Parathyroid adenoma (tissue), 2 donors: ENCODE results near the gene PHOX2A.

ENCODE experiments used
- H2AFZ ChIP-seq: fragments of 300-600 bp; sonication (generic); one replicate; pipeline ENCODE4 v1.7.0; 2017; ENCODE audit warnings: antibody characterized with exemption, mild to moderate bottlenecking
- H3K27ac ChIP-seq: fragments of 300-600 bp; sonication (generic); one replicate; pipeline ENCODE4 v1.7.0; 2017
- H3K27me3 ChIP-seq: fragments of 300-600 bp; sonication (generic); one replicate; pipeline ENCODE4 v1.7.0; 2017; ENCODE audit warnings: low read length; ENCODE audit not compliant: control insufficient read depth, insufficient read depth
- H3K36me3 ChIP-seq: fragments of 300-600 bp; sonication (generic); one replicate; pipeline ENCODE4 v1.7.0; 2017; ENCODE audit warnings: low read length; ENCODE audit not compliant: control insufficient read depth, insufficient read depth
- H3K4me1 ChIP-seq: fragments of 300-600 bp; sonication (generic); one replicate; pipeline ENCODE4 v1.7.0; 2017; ENCODE audit warnings: control low read depth
- H3K4me2 ChIP-seq: fragments of 300-600 bp; sonication (generic); one replicate; pipeline ENCODE4 v1.7.0; 2017; ENCODE audit warnings: low read length
- H3K4me3 ChIP-seq: fragments of 300-600 bp; sonication (generic); one replicate; pipeline ENCODE4 v1.7.0; 2017; ENCODE audit warnings: low read depth, low read length
- H3K79me2 ChIP-seq: fragments of 300-600 bp; sonication (generic); one replicate; pipeline ENCODE4 v1.7.0; 2017; ENCODE audit warnings: control low read depth
- H3K9ac ChIP-seq: fragments of 300-600 bp; sonication (generic); one replicate; pipeline ENCODE4 v1.7.0; 2017; ENCODE audit warnings: mild to moderate bottlenecking
- H3K9me3 ChIP-seq: fragments of 300-600 bp; sonication (generic); one replicate; pipeline ENCODE4 v1.7.0; 2017; ENCODE audit warnings: low read length; ENCODE audit not compliant: control insufficient read depth
- TF ChIP-seq, protein P1 (sequence below): fragments of 300-600 bp; sonication (generic); IDR thresholded peaks from one replicate; pipeline ENCODE4 v1.7.0; 2017; ENCODE audit warnings: antibody characterized with exemption, mild to moderate bottlenecking
- donor health status: primary hyperparathyroidism.

Gene PHOX2A

DNA sequence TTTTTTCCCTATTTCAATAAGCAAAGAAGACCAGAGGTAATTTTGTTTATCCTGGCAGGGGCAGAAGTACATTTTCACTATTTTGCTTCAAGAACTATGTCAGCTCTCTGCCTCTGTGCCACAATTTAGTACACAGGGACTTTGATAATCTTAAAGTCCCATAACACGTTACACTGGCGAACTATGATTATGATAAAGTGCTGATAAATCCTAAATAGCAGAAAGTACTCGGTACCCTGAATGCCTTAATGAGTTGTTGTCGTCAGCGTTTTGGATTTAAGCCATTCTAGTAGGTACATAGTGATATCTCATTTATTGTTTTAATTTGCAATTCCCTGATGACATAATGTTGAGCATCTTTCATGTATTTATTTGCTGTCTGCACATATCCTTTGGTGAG, 16.6 kb upstream of the PHOX2A start:
- no peaks in the 10 kb centered on the region for H3K27me3 ChIP-seq
- H2AFZ ChIP-seq = no peak overlapping the region
- no peaks in the 10 kb centered on the region for H3K79me2 ChIP-seq
- H3K36me3 ChIP-seq = no peaks in the 10 kb centered on the region
- TF ChIP-seq, protein P1, sequence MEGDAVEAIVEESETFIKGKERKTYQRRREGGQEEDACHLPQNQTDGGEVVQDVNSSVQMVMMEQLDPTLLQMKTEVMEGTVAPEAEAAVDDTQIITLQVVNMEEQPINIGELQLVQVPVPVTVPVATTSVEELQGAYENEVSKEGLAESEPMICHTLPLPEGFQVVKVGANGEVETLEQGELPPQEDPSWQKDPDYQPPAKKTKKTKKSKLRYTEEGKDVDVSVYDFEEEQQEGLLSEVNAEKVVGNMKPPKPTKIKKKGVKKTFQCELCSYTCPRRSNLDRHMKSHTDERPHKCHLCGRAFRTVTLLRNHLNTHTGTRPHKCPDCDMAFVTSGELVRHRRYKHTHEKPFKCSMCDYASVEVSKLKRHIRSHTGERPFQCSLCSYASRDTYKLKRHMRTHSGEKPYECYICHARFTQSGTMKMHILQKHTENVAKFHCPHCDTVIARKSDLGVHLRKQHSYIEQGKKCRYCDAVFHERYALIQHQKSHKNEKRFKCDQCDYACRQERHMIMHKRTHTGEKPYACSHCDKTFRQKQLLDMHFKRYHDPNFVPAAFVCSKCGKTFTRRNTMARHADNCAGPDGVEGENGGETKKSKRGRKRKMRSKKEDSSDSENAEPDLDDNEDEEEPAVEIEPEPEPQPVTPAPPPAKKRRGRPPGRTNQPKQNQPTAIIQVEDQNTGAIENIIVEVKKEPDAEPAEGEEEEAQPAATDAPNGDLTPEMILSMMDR = no peak
- H3K9ac ChIP-seq = no peak overlapping the region
- no peak overlapping the region for H3K27ac ChIP-seq
- H3K4me1 ChIP-seq = no peaks in the 10 kb centered on the region
- no peak overlapping the region for H3K4me3 ChIP-seq
- H3K9me3 ChIP-seq = no peaks in the 10 kb centered on the region
- no peak overlapping the region for H3K4me2 ChIP-seq

DNA sequence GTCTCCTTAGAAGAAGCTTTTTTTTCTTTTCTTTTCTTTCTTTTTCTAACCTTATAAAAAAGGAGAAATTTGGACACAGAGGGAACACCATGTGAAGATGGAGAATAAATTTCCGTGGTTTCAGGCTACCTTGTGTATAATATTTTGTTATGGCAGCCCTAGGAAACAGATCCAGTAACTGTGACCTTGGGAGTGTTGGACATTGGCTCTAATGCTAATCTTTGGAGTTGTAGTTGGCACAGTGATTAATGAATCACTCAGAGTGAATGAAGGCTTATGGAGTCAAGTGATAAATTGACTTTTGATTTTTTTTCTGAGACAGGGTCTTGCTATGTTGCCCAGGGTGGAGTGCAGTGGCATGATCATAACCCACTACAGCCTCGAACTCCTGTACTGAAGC, 15.5 kb upstream of the PHOX2A start:
- H3K27ac ChIP-seq = no peak overlapping the region
- H3K9ac ChIP-seq = no peak overlapping the region
- no peaks in the 10 kb centered on the region for H3K79me2 ChIP-seq
- no peaks in the 10 kb centered on the region for H3K27me3 ChIP-seq
- no peaks in the 10 kb centered on the region for H3K4me1 ChIP-seq
- H3K4me2 ChIP-seq = no peak overlapping the region
- no peak overlapping the region for H2AFZ ChIP-seq
- H3K4me3 ChIP-seq = no peak overlapping the region
- TF ChIP-seq, protein P1 = no peak
- no peaks in the 10 kb centered on the region for H3K9me3 ChIP-seq
- H3K36me3 ChIP-seq = no peaks in the 10 kb centered on the region

DNA sequence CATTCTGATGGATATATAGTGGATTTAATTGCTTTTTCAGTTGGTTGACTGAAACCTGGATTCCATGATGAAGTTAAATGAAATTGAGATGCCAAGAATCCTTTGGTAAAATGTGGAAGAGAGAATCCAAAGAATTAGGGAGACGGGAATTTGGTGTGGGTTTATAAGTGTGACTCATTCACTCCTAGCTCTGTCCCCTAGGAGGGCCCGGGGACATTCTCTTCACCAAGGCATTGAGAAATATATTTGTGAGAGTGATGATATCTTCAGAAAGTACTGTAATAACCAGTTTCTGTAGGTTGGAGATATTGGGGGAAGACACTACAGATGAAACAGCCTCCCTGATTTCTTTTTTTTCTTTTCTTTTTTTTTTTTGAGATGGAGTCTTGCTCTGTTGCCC, 13.6 kb upstream of the PHOX2A start:
- Histone ChIP-seq H3K9me3 (no peaks in the 10 kb centered on the region), H3K36me3 (no peaks in the 10 kb centered on the region), H2AFZ (no peak overlapping the region), H3K9ac (no peak overlapping the region), H3K27ac (no peak overlapping the region), H3K27me3 (no peaks in the 10 kb centered on the region), H3K79me2 (no peaks in the 10 kb centered on the region), H3K4me3 (no peak overlapping the region), H3K4me2 (no peak overlapping the region), H3K4me1 (no peaks in the 10 kb centered on the region)
- TF ChIP-seq, protein P1 = no peak

DNA sequence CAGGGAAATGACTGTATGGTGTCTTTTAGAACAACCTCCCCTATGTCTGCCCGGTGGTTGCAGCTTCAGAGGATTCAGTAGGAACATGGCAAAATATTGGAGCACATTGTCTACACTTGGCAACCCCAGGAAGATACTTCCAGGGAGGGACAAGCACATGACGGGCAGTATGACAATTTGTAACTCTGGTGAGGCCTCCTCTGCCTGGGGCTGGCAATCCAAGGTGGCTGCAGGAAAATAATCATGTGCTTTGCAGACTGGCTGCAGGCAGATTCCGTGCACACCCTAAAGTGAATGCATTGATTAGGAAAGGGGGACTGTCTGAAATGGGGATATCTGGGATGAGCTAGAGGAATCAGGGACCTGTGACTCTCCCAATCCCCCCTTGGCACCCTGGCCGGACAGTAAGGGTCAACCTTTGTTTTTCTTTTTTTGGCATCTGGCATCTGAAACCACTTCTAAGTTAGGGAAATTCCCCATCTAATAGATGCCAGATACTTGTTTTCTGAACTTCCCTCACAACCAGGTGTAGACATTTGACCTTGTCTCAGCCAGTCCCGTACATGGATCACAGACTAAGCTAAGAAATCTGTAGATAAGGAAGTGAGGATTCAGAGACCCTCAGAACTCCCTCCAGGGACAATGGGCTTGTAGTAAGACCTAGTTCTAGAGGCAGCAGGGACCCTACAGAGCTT, 10.5 kb upstream of the PHOX2A start:
- Histone ChIP-seq H3K27ac (no peak overlapping the region), H3K4me1 (no peaks in the 10 kb centered on the region), H2AFZ (no peak overlapping the region), H3K36me3 (no peaks in the 10 kb centered on the region), H3K4me3 (no peak overlapping the region), H3K27me3 (no peaks in the 10 kb centered on the region), H3K4me2 (no peak overlapping the region), H3K9ac (no peak overlapping the region), H3K9me3 (no peaks in the 10 kb centered on the region), H3K79me2 (no peaks in the 10 kb centered on the region)
- TF ChIP-seq, protein P1 = no peak

DNA sequence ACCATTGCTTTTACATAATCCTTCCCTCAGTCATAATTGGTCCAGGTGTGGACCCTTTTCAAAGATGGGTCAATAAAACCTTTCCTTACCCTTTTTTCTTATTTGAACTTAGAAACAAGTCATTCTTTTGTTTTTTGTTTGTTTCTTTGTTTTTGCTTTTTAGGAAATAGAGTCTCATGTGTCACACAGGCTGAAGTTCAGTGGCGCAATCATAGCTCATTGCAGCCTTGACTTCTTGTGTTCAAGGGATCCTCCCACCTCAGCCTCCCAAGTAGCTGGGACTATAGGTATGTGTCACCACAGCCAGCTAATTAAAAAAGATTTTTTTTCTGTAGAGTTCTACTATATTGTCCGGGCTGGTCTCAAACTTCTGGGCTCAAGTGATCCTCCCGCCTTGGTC, 9.4 kb upstream of the PHOX2A start:
- no peak overlapping the region for H3K9ac ChIP-seq
- no peak overlapping the region for H3K4me3 ChIP-seq
- TF ChIP-seq, protein P1 = no peak
- no peaks in the 10 kb centered on the region for H3K36me3 ChIP-seq
- no peaks in the 10 kb centered on the region for H3K27me3 ChIP-seq
- H2AFZ ChIP-seq = no peak overlapping the region
- H3K4me1 ChIP-seq = no peaks in the 10 kb centered on the region
- no peak overlapping the region for H3K4me2 ChIP-seq
- no peaks in the 10 kb centered on the region for H3K9me3 ChIP-seq
- no peak overlapping the region for H3K27ac ChIP-seq
- H3K79me2 ChIP-seq = no peaks in the 10 kb centered on the region
